GM12874 (cell line): ENCODE results near the gene POM121L12.

Experiments
- CTCF ChIP-seq: IDR thresholded peaks from 2 replicates; pipeline ENCODE4 v1.5.1; 2011; ENCODE audit warnings: low read depth, mild to moderate bottlenecking, control low read depth, low read length, moderate library complexity; ENCODE audit not compliant: insufficient read depth

The POM121L12 gene

GRCh38 chr7:53068673-53069072 is 33.2 kb downstream of the POM121L12 start:
- TF ChIP-seq CTCF = no peak

GRCh38 chr7:53070883-53071282 is 35.5 kb downstream of the POM121L12 start:
- no peak for TF ChIP-seq CTCF
